Neural cell (in vitro differentiated cells): ENCODE measurements around the gene SFI1.

ENCODE experiments used
- CTCF ChIP-seq: fragments of 450-650 bp; IDR thresholded peaks from 2 replicates; pipeline ENCODE4 v1.5.1; 2014; ENCODE audit warnings: antibody characterized with exemption, mild to moderate bottlenecking, moderate library complexity; ENCODE audit not compliant: poor library complexity, severe bottlenecking
- EP300 ChIP-seq: fragments of 450-650 bp; conservative IDR thresholded peaks from 2 replicates; pipeline ENCODE4 v1.6.1; 2014; ENCODE audit warnings: antibody characterized with exemption, mild to moderate bottlenecking, moderate library complexity; ENCODE audit not compliant: poor library complexity, severe bottlenecking
- EZH2 ChIP-seq: fragments of 200-600, 300-800 bp; shearing (Covaris generic), sonication (generic); IDR thresholded peaks from 2 replicates; pipeline ENCODE4 v1.6.1; 2014; ENCODE audit warnings: antibody characterized with exemption, low read length, borderline replicate concordance, mild to moderate bottlenecking; ENCODE audit not compliant: insufficient read depth, poor library complexity, severe bottlenecking
- MXI1 ChIP-seq: fragments of 450-650 bp; conservative IDR thresholded peaks from 2 replicates; pipeline ENCODE4 v1.6.1; 2014; ENCODE audit warnings: antibody characterized with exemption, mild to moderate bottlenecking; ENCODE audit not compliant: poor library complexity, severe bottlenecking
- POLR2AphosphoS5 ChIP-seq: IDR thresholded peaks from 2 replicates; pipeline ENCODE4 v1.6.1; 2012
- RAD21 ChIP-seq: fragments of 450-650 bp; conservative IDR thresholded peaks from 2 replicates; pipeline ENCODE4 v1.6.1; 2014; ENCODE audit warnings: antibody characterized with exemption, mild to moderate bottlenecking, moderate library complexity
- SMC3 ChIP-seq: fragments of 450-650 bp; conservative IDR thresholded peaks from 2 replicates; pipeline ENCODE4 v1.6.1; 2014; ENCODE audit warnings: antibody characterized with exemption, mild to moderate bottlenecking, moderate library complexity; ENCODE audit not compliant: poor library complexity
- TAF1 ChIP-seq: IDR thresholded peaks from 2 replicates; pipeline ENCODE4 v1.6.1; 2012; ENCODE audit warnings: low read depth
- TF ChIP-seq, protein P1 (sequence below): IDR thresholded peaks from 2 replicates; pipeline ENCODE4 v1.6.1; 2012; ENCODE audit warnings: borderline replicate concordance

- no peak for TF ChIP-seq CTCF
- no peak for TF ChIP-seq EP300
- TF ChIP-seq SMC3 = no peak
- no peak for TF ChIP-seq EZH2
- TF ChIP-seq, protein P1, sequence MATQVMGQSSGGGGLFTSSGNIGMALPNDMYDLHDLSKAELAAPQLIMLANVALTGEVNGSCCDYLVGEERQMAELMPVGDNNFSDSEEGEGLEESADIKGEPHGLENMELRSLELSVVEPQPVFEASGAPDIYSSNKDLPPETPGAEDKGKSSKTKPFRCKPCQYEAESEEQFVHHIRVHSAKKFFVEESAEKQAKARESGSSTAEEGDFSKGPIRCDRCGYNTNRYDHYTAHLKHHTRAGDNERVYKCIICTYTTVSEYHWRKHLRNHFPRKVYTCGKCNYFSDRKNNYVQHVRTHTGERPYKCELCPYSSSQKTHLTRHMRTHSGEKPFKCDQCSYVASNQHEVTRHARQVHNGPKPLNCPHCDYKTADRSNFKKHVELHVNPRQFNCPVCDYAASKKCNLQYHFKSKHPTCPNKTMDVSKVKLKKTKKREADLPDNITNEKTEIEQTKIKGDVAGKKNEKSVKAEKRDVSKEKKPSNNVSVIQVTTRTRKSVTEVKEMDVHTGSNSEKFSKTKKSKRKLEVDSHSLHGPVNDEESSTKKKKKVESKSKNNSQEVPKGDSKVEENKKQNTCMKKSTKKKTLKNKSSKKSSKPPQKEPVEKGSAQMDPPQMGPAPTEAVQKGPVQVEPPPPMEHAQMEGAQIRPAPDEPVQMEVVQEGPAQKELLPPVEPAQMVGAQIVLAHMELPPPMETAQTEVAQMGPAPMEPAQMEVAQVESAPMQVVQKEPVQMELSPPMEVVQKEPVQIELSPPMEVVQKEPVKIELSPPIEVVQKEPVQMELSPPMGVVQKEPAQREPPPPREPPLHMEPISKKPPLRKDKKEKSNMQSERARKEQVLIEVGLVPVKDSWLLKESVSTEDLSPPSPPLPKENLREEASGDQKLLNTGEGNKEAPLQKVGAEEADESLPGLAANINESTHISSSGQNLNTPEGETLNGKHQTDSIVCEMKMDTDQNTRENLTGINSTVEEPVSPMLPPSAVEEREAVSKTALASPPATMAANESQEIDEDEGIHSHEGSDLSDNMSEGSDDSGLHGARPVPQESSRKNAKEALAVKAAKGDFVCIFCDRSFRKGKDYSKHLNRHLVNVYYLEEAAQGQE = no peak
- no peak for TF ChIP-seq POLR2AphosphoS5
- no peak for TF ChIP-seq MXI1
- no peak for TF ChIP-seq TAF1
- no peak for TF ChIP-seq RAD21
Measured at GRCh38 chr22:31526270-31526669, 29.9 kb downstream of the SFI1 start.
